HG03060 (cell line): Measurements from ENCODE around the gene THSD1.

Experiments
- ATAC-seq: cut with Tn5 transposase; IDR thresholded peaks from one replicate; pipeline ENCODE4 v1.9.1; 2021; ENCODE audit warnings: low read depth, moderate number of reproducible peaks; ENCODE audit not compliant: unreplicated experiment

Gene THSD1, protein sequence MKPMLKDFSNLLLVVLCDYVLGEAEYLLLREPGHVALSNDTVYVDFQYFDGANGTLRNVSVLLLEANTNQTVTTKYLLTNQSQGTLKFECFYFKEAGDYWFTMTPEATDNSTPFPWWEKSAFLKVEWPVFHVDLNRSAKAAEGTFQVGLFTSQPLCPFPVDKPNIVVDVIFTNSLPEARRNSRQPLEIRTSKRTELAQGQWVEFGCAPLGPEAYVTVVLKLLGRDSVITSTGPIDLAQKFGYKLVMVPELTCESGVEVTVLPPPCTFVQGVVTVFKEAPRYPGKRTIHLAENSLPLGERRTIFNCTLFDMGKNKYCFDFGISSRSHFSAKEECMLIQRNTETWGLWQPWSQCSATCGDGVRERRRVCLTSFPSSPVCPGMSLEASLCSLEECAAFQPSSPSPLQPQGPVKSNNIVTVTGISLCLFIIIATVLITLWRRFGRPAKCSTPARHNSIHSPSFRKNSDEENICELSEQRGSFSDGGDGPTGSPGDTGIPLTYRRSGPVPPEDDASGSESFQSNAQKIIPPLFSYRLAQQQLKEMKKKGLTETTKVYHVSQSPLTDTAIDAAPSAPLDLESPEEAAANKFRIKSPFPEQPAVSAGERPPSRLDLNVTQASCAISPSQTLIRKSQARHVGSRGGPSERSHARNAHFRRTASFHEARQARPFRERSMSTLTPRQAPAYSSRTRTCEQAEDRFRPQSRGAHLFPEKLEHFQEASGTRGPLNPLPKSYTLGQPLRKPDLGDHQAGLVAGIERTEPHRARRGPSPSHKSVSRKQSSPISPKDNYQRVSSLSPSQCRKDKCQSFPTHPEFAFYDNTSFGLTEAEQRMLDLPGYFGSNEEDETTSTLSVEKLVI

GRCh38 chr13:52405767-52406494, at the start of gene THSD1:
TSS of gene THSD1 (minus strand) at chr13:52406172. CDS start at chr13:52402600, 3,572 bp downstream.
- ATAC-seq, result no peak

- ATAC-seq, result peak; percentile 0
Observed at GRCh38 chr13:52455677-52456041, 49.7 kb upstream of the THSD1 start.

- peak; percentile 50 for ATAC-seq
Observed at GRCh38 chr13:52454820-52455676, 49.1 kb upstream of the THSD1 start, which contains the start of gene CKAP2. TSS of gene CKAP2 (plus strand) at chr13:52455478. CDS start at chr13:52455557, 79 bp downstream.

DNA sequence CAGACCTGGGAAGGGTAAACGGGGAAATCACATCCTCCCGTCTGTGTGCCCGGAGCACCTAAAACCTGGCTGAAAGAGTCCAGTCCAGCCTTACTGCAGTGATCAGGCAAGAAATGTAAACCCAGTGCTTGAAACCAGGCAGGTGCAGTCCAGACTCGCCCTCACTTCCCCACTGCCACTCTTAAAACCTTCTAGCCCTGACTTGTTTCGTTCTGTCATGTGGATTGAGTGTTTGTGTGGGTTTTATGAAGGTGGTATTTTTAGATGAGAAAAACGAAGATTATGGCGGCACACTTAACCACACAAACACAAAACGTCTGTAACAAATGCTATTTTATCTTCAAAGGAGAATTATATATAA, 48.5 kb upstream of the THSD1 start:
- ATAC-seq, result no peak

- ATAC-seq, result no peak
Observed at GRCh38 chr13:52452470-52452869, 46.5 kb upstream of the THSD1 start.

DNA sequence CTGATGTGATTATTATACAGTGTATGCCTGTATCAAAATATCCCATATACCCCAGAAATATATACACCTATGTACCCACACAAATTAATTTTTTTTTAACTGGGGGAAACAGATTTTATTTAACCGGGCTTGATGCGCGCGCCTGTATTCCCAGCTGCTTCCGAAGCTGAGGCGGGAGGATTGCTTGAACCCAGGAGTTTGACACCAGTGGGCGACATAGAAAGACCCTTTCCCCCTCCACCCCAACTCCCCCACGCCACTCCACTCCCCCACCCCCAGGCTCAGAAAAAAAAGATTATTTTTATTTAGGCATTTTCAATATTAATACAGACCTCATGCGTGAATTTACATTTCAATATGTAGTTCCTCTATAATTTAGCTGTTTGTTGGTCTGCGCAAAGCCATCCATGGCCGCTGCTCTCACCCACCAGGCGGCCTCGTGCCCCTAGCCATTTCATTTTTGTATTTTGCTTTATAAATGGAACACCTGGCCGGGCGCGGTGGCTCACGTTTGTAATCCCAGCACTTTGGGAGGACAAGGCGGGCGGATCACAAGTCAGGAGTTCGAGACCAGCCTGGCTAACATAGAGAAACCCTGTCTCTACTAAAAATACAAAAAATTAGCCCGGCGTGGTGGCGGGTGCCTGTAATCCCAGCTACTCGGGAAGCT, 45.3 kb upstream of the THSD1 start:
- no peak for ATAC-seq

- no peak for ATAC-seq
Observed at GRCh38 chr13:52450793-52451116, 44.8 kb upstream of the THSD1 start.

DNA sequence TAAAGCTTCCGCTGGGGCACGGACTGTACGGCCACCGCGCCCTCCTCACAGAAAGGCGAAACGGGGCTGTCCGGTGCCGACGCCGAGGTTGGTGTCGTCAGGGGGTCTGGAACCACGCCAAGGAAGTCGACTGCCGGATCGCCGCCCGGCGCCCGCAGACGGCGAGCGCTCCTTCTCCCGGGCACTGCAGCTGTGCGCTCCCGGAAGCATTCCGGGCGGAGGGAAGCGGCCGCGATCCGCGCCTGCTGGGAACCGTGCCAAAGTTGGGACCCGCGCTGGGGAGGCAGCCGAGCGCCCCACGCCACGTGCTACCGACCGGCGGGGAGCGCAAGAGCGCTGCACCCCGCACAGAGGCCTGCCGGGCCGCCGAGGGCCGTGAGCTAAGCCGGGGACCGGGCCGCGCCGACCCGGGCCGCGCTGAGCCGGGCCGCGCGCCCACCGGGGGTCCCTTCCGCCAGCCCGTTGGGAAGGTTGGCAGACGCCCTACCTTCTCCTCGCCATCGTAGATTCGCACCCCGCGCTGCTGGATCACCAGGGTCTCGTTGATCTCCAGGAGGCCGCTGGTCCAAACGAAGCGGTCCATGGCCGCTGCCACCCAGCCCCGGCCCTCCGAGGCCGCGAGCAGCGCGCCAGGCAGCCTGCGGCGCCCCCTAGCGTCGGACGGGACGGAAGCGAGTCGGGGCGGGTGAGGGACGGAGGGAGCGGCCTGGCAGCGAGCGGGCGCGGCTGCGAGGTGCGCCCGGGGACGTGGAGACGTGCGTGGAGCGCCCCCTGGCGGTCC, 44.2 kb upstream of the THSD1 start, which contains the start of gene VPS36:
VPS36 (minus strand) TSS at position 623 of the 781 bp plus-strand sequence; CDS start at position 583, 40 bp downstream.
- ATAC-seq, result peak; percentile 37

- ATAC-seq, result no peak
Observed at GRCh38 chr13:52449331-52450011, 43.5 kb upstream of the THSD1 start.

DNA sequence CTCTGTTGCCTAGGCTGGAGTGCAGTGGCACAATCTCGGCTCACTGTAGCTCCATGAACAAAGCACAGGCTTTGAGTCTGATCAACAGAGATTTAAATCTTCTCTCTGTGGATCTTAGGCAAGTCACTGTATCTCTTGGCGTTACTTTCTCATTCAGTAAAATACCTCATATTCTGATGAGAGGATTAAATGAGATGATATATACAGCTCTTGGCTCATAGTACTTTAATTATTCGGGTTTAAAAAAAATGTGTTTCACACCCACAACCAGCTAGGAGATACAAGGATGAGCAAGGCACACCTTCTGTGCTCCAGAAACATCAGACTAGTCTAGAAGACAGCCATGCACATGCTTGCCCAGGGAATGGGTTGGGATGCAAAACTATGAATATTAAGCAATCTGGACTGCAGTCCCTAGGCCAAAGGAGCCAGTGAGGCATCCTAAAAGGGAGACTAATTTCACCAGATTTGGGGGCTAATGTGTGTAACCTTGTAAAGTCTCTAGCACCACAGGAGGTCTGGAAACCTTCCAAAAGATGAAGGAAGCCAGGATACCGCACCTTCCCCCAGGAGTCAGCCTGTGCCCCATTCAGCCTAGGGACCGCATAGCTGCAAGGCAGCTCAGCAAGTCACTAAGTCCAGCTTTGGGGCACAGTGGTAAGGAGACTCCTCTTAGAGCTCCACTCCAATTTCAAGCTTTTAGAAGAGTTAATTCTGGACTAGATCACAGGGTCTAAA, 42.0 kb upstream of the THSD1 start:
- ATAC-seq, result no peak

- no peak for ATAC-seq
Observed at GRCh38 chr13:52447354-52447753, 41.4 kb upstream of the THSD1 start.

GRCh38 chr13:52446265-52446664, 40.3 kb upstream of the THSD1 start:
- no peak for ATAC-seq

DNA sequence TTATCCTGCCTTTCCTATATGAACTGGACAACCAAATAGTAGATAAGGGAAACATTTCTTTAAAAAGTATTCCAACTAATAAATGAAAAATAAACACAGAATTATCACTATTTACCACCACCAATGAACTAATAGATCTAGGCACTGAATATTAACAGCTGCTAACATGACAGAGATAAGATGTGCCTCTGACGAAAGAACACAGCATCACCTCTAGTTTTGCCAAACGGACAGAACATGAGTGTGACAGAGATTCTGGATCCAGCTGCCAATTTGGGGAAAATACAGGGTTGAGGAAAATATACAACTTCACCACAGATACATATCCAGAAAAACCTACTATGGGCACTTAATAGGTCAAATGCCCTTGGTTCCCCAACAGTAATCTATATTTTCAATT, 26.5 kb upstream of the THSD1 start:
- no peak for ATAC-seq

- no peak for ATAC-seq
Observed at GRCh38 chr13:52428295-52428694, 22.3 kb upstream of the THSD1 start.

GRCh38 chr13:52421216-52421615, 15.2 kb upstream of the THSD1 start:
- no peak for ATAC-seq

- no peak for ATAC-seq
Observed at GRCh38 chr13:52419080-52419479, 13.1 kb upstream of the THSD1 start.

DNA sequence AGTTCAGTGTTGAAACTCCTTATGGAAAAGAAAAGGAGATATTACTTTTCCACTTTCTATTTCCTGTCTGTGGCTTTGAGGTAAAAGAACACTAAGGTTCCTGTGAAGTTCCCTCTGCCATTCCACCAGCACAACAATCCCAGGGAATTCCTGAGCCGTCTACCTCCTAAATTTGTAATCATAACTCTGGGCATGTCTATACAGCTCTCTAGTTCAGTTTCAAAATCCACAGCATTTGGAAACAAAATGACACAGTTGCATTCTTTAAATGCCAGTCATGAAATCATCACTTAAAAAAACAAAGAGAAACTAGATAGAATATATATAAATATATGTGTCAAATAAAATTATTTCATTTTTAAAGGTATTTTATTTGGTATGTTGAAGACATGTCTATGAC, 9.0 kb upstream of the THSD1 start:
- no peak for ATAC-seq

DNA sequence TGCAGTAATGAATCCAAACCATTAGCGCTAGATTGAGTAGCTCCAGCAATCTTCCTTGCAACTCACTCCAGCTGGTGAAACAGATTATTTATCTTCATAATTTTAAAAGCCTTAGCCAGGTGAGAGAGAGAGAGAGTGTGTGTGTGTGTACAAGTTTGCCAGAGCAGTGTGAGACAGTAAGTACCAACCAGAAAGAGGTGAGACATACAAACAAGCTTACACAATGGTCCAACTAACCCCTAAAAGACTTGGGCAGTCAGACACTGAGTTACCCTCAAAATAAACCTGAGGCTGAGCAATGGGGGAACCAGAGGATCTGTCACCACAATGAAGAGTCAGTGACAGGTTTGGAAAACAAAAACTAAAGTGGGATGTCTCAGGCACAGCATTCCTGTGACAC, 8.1 kb upstream of the THSD1 start:
- no peak for ATAC-seq
